Measurements from ENCODE around the gene STPG1.

STPG1 gene

DNA sequence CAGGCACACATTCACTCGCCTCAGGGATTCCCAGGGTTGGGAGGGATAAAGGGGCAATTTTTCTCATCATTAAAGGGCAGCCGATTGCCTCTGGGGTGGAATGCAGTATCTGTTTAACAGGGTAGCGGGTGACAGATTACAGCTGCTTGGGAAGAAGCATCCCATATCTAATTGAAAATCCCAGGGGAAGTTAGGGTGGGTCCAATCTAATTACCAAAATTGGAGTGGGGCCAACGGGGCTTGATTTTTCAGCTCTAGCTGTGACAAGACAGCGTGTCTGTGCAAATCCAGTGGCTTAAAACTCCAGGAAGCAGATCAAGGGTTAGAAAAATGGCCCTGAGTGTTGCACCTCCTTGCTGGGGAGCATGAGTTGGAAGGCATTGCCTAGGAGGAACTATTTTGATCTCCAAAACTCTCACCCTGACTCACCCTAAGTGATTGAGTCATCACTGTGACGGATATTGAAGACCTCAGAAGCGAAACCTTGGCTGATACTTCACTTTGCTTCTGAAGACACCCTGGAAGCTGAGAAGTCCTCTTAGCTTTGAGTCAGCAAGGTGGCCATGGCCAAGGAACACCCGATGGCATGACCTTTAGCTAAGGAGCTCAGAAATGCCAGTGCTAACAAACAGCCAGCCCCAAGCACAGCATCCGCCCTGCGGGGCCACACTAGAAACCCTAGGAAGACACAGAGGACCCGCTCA is 48.5 kb downstream of the STPG1 start:
- DNase-seq, result peak; percentile 20

- DNase-seq, result no peak
These were observed 49.0 kb downstream of the STPG1 start for GRCh38 chr1:24364605-24364974.

DNA sequence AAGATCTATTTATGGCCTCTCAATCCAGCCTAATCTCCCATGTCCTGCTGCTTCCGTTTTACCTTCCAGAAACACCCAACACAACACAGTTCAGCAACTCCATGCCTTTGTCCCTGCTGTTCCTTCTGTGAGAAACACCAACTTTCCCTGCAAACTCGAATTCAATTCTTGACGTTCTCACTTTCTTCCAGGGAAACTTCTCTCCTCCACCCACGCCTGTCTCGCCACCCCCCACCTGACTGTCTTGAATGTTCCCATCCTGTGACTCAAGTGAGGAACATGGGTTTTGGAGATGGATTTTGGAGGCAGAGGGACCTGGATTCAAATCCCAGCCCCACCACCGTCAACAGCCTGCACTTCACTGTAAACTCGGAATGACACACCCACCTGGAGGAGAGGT is 49.6 kb downstream of the STPG1 start:
- no peak for DNase-seq

DNA sequence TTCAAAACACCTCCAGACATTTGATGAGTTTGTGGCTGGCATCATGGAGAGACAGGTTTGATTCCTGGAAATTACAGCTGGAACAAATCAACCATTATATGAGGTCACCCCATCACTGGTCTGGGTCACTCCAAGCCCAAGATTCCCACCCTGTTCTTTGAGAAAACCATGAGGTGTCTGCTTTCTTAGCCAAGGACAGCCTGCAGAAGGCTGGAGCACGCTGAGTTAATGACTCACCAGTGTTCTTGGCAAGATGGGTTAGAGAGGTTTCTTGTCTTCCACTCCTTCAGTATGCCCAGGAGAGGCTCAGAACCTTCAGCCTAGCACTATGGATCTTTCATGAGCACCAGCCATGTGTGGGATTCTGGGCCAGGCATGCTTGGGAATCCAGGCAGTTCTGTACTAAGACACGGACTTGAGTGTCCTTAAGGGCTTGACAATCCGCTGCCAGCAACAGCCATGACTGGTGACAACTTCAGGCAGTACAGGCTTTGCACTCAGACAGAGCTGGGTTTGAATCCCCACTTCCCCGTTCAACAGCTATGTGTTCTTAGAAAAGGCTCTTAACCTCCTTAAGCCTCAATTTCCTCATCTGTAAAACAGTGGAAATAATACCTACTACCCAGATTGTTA is 50.5 kb downstream of the STPG1 start:
- DNase-seq, result no peak

GRCh38 chr1:24362396-24362795 is 51.2 kb downstream of the STPG1 start:
- DNase-seq, result no peak

DNA sequence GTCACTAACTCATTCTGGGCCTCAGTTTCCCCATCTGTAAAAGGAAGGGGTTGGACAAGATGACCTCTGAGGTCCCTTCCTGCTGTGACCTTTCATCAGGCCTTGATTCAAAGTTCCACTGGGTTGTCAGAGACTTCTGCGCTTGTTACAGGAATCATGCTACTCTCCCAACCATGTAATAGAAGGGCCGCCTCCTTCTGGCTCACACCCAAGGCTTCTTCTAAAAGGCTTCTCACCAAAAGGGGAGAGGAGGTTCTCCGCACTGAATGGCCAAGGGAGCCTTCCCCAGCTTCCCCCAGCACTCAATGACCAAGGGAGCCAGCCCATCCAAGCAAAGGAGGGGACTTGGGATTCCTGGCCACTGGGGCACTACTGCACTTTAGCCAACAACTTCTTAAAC is 51.8 kb downstream of the STPG1 start:
- DNase-seq, result no peak

DNA sequence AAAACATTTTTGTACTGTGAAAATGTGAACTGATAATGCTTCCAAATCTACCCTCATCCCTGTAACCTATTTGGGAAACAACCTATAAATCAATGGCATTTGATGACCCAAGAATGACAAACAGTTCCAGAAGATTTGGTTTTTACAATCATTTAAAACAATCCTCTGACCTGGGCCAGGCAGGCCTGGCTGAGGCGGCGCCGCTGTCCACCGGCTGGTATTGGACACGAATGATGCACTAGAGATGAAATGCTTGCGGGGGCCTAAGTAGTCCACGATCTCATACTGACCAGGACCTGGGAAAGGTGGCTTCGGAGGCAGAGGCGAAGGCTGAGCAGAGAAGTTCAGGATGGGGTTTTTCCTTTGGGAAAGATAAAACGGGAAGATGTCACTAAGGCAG is 52.9 kb downstream of the STPG1 start:
- no peak for DNase-seq

GRCh38 chr1:24357038-24357437 is 56.5 kb downstream of the STPG1 start:
- DNase-seq, result no peak

DNA sequence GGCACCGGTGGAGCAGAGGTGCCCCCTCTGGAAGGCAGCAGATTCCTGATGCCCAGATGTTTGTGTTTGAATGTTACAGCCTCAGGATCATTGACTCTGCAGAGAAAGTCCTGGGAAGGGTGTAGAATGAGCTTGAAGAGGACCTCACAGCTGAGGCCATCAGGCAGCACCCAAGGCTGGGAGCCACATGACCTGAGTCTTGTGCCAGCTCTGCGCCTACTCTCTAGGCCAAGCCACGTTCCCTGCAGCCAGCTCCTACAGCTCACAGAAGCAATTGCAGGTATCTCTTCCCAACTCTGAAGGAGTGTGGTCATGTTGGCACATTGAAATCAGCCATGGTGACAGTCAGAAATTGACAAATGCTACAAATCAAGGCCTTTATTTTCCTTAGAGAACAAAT is 58.1 kb downstream of the STPG1 start:
- no peak for DNase-seq

DNA sequence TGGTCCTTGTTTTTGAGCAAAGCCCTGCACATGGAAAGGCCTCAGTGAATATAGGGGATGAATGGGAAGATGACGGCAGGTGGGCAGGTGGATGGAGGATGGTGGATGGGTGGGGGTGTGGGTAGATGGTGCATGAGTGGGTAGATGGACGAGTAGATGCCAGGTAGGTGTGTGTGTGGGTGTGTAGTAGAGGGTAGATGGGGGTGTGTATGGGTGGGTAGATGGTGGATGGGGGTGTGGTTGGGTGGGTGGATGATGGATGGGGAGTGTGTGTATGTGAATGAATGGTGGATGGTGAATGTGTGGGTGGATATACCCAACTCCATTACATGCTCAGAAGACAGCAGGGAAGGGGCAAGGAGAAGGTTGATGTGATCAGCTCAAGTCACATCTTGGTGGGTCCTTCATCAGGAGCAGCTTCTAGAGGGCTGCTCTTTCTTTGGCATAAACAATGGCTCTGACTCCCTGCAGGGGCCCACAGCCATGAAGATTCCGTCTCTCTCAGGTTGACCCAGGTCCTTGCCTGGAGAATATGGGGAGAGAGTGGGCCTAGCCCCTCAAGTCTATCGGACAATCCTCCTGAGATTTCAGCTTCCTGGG is 60.2 kb downstream of the STPG1 start:
- DNase-seq, result no peak

DNA sequence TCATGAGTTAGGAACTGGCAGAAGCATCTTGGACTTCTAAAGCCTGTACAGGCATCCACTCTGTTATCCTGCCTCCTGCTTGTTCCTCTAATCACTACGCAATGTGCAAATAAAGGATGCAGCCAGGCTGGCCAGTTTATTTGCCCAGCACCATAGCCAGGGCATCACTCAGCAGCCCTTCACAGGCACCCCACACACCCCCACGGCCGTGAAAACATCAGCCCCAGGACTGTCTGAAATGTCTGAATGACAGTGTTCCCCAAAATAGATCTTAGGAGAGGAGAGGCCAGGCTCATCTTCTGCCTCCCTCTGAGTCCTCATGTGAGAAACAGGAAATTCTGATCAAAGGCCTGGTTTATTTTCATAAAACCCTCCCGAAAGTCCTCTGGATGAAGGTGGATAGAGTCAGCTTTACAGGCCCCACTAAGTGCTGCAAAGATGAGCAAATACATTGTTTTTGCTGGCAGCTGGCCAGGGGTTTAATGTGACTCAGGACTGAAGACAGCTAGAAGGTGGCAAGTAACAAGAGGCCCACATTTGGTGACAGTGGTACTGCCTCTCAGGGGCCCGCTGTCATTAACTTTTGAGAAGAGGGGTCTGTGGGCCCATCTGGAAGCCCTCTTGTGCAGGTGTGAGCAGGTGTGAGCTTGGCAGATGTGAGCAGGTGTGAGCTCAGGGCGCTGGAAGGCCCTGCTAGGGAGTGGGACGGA is 61.5 kb downstream of the STPG1 start:
- DNase-seq, result no peak

DNA sequence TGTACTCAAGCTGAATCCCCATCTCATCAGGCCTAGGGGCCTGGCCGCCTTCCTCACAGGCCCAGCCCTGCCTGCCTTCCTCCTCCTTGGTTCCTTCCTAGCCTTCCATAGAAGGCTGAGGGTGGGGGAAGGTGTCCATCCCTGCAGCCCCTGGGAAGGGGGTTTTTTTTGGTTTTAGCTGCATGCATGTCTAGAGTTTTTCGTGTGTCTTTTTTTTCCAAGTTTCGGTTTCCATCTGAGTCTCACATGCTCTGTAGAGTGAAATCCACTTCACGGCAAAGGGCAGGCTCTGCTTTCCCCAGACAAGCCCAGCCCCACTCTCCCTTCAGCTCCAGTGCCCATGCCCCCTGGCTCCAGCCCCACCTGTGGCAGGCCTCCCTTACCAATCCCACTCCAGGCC is 62.3 kb downstream of the STPG1 start:
- DNase-seq, result no peak

DNA sequence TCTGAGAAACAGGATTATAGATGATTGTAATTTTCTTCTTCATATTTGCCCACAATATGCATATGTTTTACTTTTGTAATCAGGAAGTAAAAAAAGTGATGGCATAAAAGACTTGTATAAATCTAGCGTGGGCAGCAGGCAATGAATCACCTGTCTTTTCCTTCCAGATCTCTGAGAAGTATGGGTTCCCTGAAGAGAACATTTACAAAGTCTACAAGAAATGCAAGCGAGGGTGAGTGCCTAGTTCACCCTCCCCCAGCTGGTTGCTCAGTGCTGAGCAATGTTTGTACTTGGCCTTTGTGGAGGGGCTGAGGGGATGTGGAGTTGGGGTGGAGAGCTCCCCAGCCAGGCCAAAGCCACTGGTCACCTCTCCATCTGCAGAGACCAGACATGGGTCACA is 63.7 kb downstream of the STPG1 start:
- DNase-seq, result no peak

DNA sequence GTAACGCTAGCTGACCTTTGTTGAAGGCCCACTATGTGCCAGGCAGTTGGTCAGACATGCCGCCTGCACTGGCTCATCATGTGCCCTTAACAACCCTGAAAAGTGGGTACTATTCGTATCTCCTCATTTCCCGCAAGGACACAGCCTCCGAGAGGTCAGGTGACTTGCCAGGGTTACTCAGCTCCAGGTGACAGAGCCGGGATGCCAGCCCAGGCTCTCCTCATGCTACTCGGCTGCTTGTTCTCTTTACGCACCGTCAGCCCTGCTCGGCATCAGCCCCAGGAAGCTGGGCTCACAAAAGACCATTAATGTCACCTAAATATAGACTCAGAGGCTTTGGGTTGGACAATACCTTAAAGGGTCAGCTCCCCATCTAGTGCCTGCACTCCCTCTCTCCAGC is 65.4 kb downstream of the STPG1 start:
- DNase-seq, result no peak

DNA sequence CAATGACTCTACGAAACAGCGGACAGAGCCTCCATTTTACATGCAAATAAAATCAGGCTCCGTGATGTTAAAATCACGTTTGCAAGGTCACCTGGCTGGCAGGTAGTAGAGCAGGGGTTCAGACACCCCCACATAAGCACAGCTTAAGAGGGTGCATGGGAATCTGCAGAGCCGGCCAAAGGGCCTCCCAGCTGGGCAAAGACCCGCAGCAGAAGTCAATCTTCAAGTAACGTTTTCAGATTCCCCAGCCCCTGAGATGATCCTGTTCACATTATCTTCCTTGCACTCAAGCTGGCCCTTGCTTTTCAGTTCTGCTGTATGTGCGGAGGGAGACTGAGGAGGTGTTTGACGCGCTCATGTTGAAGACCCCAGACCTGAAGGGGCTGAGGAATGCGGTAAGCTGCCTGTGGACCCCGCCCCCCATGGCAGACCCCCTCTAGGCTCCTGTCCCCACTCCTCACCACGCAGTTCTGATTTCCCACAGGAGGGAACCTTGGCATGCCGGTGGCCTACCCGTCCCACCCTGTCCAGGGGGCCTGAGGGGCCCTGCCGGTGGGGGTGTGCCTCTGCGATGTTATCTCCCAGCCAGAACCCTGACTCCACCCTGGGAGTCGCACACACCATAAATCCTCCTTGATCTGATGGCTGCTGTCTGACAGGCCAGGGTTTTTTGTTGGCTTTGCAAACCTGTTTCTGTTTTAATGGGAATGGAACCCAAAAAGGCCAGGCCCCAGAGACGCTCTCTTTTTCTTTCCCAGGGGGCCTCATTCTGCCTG is 66.2 kb downstream of the STPG1 start:
- DNase-seq, result no peak

DNA sequence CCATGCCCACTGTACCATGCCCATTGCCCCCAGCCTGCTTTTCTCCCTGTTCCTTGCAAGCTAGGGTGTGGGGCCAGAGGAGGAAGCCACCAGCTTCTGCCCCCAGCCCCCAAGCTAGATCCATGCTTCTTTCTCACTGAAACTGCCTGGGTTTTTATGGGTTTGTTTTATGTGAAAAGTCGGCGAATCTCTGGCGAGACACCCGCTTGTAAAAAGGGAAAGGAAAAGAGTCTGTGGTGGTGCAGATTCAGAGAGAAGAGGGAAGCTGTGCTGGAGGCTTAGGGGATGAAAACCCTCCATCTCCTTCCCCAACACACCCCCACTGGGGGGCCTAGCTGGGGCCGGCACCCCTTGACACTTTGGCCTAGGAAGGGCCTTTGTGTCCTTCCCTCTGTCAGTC is 68.2 kb downstream of the STPG1 start:
- no peak for DNase-seq

DNA sequence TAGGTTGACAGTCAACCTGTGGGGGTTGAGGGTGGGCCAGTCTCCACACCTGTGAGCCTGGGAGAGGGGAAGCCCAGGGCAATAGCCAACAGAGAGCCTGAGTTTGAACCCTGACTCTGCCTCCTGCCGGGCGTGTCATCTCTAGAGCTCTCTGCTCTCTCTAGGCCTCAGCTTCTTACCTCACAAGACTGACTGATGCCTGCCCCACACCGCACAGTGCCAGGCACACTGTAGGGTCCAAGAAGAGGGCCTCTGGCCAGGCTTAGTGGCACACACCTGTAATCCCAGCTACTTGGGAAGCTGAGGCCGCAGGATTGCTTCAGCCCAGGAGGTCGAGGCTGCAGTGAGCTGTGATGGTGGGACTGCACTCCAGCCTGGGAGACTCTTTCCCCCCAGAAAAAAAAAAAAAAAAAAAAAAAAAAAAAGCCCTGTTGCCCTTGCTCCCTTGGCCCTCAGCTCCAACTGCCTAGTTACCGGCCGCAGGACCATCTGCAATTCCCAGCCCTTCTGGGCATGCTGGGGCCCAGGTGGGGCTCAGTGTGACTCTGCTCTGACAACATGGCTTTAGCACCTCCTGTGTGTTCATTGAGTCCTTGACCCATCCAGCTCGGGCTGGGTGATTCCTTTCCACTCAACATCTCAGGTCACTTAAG is 69.4 kb downstream of the STPG1 start:
- DNase-seq, result no peak

DNA sequence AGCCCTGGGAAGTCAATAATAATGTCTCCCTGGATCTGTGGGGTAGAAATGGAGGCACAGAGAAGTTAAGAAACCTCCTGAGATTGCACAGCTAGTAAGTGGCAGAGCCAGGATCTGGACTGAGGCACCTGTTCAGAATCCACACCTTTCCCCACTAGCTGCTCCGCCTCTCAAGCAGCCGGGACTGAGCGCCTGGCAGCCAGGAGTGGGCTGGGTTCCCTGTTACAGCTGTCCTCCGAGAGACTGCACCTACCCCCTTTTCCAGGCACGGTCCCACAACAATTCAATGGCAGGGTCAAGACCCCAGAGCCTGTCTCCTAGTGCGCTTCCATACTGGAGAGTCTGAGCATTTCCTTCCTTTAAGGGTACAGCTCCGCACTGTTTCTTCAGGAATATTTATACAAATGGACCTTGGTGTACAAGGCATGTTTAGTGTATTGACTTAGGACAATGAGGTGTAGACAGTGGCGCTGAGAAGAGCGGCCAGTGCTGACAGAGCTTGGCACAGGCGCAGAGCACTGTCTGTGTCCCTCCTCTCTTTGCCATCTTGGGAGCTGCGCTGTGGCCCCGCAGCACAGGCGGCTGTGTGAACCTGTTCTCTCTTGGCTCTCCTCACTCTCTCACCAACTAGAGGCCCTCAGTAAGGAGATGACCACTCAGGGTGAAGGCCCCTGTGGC is 70.0 kb downstream of the STPG1 start:
- no peak for DNase-seq

GRCh38 chr1:24341260-24341659 is 72.3 kb downstream of the STPG1 start:
- DNase-seq, result no peak

DNA sequence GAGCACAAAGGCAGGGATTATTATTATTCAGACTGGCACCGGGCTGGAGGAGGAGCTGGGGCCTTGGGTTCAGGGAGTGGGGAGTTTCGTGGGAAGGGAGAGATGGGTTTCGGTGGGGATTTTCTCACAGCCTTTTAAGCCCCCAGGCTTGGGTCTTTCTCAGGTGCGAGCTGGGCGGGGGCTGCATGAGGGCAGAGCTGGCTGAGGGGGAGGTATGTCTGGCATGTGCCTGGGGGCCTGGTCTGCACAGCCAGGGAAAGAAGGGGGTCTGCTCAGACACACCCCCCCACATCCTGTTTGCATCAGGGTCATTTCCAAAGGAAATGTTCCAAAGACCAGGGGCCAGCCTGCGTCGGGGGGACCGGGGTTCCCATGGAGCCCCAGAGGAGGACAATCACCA is 72.8 kb downstream of the STPG1 start:
- no peak for DNase-seq

DNA sequence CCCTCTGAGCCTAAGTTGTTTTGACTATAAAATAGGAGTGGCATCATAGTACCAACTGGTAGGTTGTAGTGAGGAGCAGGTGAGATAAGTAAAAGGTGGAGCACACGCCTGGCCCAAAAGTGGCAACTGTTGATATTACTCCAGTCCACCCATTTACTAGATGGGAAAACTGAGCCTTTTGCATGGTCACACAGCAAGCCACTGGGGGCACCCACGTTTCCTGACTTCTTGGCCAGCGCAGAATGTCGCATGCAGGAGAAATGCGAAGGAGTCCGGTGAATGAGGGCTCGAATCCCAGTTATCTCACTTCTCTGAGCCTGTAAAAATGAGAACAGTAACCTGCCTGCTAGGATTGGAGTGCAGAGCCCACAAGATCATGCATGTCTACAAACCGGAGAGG is 73.6 kb downstream of the STPG1 start:
- DNase-seq, result no peak

GRCh38 chr1:24338447-24338846 is 75.1 kb downstream of the STPG1 start:
- DNase-seq, result no peak

All from NCI-H748 treated with DMSO at 0.1 percent for 48 hours (cell line).